ENCODE data around the gene PPARG.

The PPARG gene

DNA sequence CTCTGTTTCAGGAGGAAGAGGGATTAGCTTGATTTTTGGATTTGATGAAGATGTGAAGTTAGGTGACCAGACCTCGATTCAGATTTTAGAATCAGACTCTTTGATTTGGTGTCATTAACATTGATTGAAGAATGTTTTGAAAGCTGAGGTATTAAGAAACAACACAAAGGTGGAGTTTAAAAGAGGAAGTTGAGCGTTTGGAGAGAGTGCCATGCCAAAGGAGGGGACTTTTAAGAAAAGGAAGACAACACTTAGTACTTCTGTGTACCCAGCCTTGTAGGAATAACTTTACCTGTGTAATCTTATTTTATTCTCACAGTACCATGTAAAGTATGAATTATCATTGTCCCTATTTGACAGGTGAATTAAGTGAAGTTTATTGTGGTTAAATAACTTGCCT lies 34.4 kb downstream of the PPARG start:
- no peaks in the 10 kb centered on the region for H3K27me3 ChIP-seq (ENCODE audit: insufficient read depth, insufficient read length)
- TF ChIP-seq SUZ12 (IDR thresholded peaks at IDR 0.05; ENCODE audit: extremely low read depth, insufficient read depth, insufficient read length) (no peak), YY1 (IDR thresholded peaks at IDR 0.05; ENCODE audit: insufficient read depth, insufficient read length) (no peak), ZNF274 (IDR thresholded peaks at IDR 0.05; ENCODE audit: low read depth, low read length) (no peak)
- H3K4me3 ChIP-seq (ENCODE audit: insufficient read length, low read depth) = no peak overlapping the region

DNA sequence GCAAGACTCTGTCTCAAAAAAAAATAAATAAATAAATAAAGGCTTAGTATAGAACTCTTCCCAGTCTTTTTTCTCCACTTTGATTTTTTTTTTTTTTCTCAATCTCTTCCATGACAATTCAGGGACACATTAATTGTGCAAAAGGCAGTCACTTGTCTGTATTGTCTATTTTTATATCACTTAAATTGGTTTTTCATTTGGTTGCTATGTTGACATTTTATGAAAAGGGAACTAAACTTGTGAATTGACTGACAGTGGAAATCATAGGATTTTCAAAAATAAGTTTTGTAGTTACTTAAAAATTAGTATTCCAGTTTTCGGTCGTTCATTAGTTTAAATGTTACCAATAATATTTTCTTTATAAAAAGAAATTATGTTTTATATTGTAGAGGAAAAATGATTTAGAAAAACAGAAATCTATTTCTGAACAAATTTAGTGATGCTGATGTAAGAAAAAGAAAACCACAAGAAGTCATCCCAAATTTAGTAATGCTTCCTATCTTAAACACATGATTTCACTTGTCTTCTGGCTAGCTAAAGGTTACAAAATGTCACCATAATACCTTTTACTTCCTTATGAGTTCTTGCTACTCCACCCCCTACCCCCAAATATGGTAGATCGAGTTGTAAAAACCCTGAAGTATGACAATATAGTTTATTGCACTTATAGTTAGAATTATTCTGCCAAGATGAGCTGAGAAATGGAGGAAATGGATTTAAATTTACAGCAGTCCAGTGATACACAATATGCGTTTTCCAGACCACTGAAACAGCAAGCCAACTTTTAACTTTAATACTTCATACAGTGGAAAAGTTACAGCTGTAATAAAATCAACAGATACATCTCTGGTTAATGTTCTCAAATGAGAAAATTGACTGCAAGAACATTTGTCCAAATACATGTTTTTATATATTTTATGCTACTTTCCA lies 37.0 kb downstream of the PPARG start:
- Histone ChIP-seq H3K9me3 (ENCODE audit: insufficient read depth, low read length) (no peaks in the 10 kb centered on the region), H3K36me3 (ENCODE audit: insufficient read depth, insufficient read length, low read length) (no peaks in the 10 kb centered on the region), H3K4me1 (ENCODE audit: insufficient read depth, insufficient read length) (peaks cover 4% of the 10 kb centered on the region), H3K27me3 (ENCODE audit: insufficient read depth, insufficient read length) (no peaks in the 10 kb centered on the region), H3K4me3 (ENCODE audit: insufficient read length, low read depth) (no peak overlapping the region), H3K9ac (ENCODE audit: insufficient read length, low read depth) (no peak overlapping the region)
- TF ChIP-seq ZNF274 (IDR thresholded peaks at IDR 0.05; ENCODE audit: low read depth, low read length) (no peak), SUZ12 (IDR thresholded peaks at IDR 0.05; ENCODE audit: extremely low read depth, insufficient read depth, insufficient read length) (no peak), YY1 (IDR thresholded peaks at IDR 0.05; ENCODE audit: insufficient read depth, insufficient read length) (no peak)
- no peak for DNase-seq (ENCODE audit: low read depth, low spot score)

More for the DNA sequence above, 34.4 kb downstream of the PPARG start:
- no peak for DNase-seq (ENCODE audit: low read depth, low spot score)
- Histone ChIP-seq H3K9me3 (ENCODE audit: insufficient read depth, low read length) (no peaks in the 10 kb centered on the region), H3K36me3 (ENCODE audit: insufficient read depth, insufficient read length, low read length) (no peaks in the 10 kb centered on the region), H3K4me1 (ENCODE audit: insufficient read depth, insufficient read length) (peaks cover under 1% of the 10 kb centered on the region), H3K9ac (ENCODE audit: insufficient read length, low read depth) (no peak overlapping the region)

DNA sequence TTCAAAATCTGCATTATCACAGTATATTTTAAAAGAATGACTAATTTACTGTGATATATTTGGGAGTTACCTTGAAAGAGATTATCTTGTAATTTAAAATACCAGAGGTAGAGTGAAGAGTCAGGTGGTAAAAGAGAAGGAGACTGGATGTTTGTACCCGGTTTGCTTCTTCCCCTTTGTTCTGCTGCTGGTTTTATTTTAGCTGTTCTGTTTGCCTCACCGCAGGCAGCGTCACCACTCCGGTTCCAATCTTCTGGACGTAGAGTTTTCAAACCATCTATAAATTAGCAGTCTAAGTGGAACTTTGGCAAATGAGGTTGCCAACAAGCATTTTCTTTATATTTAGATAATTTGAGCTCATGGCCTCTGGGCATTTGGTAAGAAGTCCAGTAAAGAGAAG lies 38.2 kb downstream of the PPARG start:
- DNase-seq (ENCODE audit: low read depth, low spot score) = no peak
- TF ChIP-seq YY1 (IDR thresholded peaks at IDR 0.05; ENCODE audit: insufficient read depth, insufficient read length) (no peak), SUZ12 (IDR thresholded peaks at IDR 0.05; ENCODE audit: extremely low read depth, insufficient read depth, insufficient read length) (no peak), ZNF274 (IDR thresholded peaks at IDR 0.05; ENCODE audit: low read depth, low read length) (no peak)
- no peak overlapping the region for H3K9ac ChIP-seq (ENCODE audit: insufficient read length, low read depth)
- H3K36me3 ChIP-seq (ENCODE audit: insufficient read depth, insufficient read length, low read length) = no peaks in the 10 kb centered on the region
- peaks cover 4% of the 10 kb centered on the region for H3K4me1 ChIP-seq (ENCODE audit: insufficient read depth, insufficient read length)
- H3K4me3 ChIP-seq (ENCODE audit: insufficient read length, low read depth) = no peak overlapping the region
- H3K27me3 ChIP-seq (ENCODE audit: insufficient read depth, insufficient read length) = no peaks in the 10 kb centered on the region
- no peaks in the 10 kb centered on the region for H3K9me3 ChIP-seq (ENCODE audit: insufficient read depth, low read length)

DNA sequence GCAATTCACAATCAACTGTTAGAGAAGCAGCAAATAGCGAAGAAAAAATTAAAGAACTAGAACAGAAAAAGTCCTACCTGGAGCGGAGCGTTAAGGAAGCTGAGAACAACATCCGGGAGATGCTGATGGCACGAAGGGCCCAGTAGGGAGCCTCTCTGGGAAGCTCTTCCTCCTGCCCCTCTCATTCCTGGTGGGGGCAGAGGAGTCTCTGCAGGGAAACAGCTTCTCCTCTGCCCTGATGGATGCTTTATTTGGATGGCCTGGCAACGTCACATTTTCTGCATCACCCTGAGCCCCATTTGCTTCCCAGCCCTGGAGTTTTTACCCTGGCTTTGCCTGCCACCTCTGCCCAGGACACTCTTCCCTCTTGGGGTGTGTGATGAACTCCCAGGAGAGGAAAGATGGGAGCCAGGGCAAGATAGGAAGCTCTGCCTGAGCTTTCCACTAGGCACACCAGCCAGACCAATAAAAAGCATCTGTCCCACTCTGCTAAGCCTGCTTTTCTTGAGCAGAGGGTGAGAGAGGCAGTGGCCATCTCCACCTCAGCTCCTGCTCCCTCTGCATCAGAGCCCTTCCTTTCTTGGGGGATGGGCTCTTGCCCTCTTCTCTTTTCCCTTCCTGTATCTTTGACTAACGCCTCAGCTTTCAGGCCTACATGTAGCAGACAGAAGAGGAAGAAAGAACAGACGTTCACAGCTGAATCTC lies 39.4 kb downstream of the PPARG start:
- no peak overlapping the region for H3K9ac ChIP-seq (ENCODE audit: insufficient read length, low read depth)
- TF ChIP-seq SUZ12 (IDR thresholded peaks at IDR 0.05; ENCODE audit: extremely low read depth, insufficient read depth, insufficient read length) (no peak), ZNF274 (IDR thresholded peaks at IDR 0.05; ENCODE audit: low read depth, low read length) (no peak), YY1 (IDR thresholded peaks at IDR 0.05; ENCODE audit: insufficient read depth, insufficient read length) (no peak)
- H3K27me3 ChIP-seq (ENCODE audit: insufficient read depth, insufficient read length) = no peaks in the 10 kb centered on the region
- no peak for DNase-seq (ENCODE audit: low read depth, low spot score)
- peaks cover 4% of the 10 kb centered on the region for H3K4me1 ChIP-seq (ENCODE audit: insufficient read depth, insufficient read length)
- H3K4me3 ChIP-seq (ENCODE audit: insufficient read length, low read depth) = no peak overlapping the region
- no peaks in the 10 kb centered on the region for H3K36me3 ChIP-seq (ENCODE audit: insufficient read depth, insufficient read length, low read length)
- H3K9me3 ChIP-seq (ENCODE audit: insufficient read depth, low read length) = no peaks in the 10 kb centered on the region

DNA sequence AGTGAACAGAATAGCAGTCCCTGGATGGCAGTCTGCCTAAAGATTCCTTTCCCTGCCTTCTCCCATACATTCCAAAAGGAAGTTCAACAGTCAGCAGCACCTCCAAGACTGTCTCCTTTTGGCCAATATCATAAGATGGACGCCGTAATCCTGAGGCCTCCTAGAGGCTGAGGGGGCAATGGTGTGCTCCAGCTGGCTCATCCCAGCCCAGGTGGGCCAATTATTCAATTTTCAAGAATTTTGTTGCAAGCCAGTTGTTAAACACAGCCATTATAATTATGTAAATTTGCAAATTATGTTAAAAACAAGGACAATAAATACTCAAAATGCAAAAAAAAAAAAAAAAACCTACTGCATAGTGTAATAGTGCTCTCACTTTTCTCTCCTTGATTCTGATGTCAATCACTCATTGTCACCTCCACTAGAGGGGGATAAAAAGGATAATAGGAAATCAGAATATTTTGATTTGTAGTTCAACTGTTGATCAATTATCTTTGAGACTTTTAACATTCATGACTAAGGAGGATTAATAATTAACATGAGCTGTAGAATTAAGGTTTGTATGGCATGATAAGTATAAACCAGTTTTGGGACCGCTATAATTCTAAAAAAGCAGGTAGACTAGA lies 40.1 kb downstream of the PPARG start:
- no peak for TF ChIP-seq ZNF274 (IDR thresholded peaks at IDR 0.05; ENCODE audit: low read depth, low read length)
- no peaks in the 10 kb centered on the region for H3K9me3 ChIP-seq (ENCODE audit: insufficient read depth, low read length)
- DNase-seq (ENCODE audit: low read depth, low spot score) = no peak
- peaks cover 4% of the 10 kb centered on the region for H3K4me1 ChIP-seq (ENCODE audit: insufficient read depth, insufficient read length)
- H3K27me3 ChIP-seq (ENCODE audit: insufficient read depth, insufficient read length) = no peaks in the 10 kb centered on the region
- H3K36me3 ChIP-seq (ENCODE audit: insufficient read depth, insufficient read length, low read length) = no peaks in the 10 kb centered on the region
- no peak overlapping the region for H3K4me3 ChIP-seq (ENCODE audit: insufficient read length, low read depth)
- no peak overlapping the region for H3K9ac ChIP-seq (ENCODE audit: insufficient read length, low read depth)

DNA sequence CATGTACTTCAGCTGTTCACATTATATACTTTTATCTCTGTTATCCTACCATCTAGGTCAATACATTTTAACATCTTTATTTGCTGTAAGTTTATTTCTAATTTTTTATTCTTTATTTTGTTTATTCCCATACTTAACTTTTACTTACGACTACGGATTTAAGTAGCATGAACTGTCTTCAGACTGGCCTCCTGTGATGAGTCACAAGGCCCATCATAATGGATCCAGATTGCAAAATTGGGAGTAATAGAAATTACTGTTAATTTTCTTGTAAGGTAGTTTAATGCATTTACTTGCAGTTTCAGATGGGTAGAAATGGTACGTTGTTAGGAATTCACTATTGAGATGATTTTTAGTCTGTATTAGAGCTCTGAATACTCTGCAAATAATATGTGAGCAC lies 45.9 kb downstream of the PPARG start:
- TF ChIP-seq ZNF274 (IDR thresholded peaks at IDR 0.05; ENCODE audit: low read depth, low read length) (no peak), YY1 (IDR thresholded peaks at IDR 0.05; ENCODE audit: insufficient read depth, insufficient read length) (no peak), SUZ12 (IDR thresholded peaks at IDR 0.05; ENCODE audit: extremely low read depth, insufficient read depth, insufficient read length) (no peak)
- H3K4me3 ChIP-seq (ENCODE audit: insufficient read length, low read depth) = no peak overlapping the region
- H3K9ac ChIP-seq (ENCODE audit: insufficient read length, low read depth) = no peak overlapping the region
- no peaks in the 10 kb centered on the region for H3K4me1 ChIP-seq (ENCODE audit: insufficient read depth, insufficient read length)
- no peaks in the 10 kb centered on the region for H3K27me3 ChIP-seq (ENCODE audit: insufficient read depth, insufficient read length)
- H3K9me3 ChIP-seq (ENCODE audit: insufficient read depth, low read length) = no peaks in the 10 kb centered on the region
- no peak for DNase-seq (ENCODE audit: low read depth, low spot score)
- H3K36me3 ChIP-seq (ENCODE audit: insufficient read depth, insufficient read length, low read length) = no peaks in the 10 kb centered on the region

DNA sequence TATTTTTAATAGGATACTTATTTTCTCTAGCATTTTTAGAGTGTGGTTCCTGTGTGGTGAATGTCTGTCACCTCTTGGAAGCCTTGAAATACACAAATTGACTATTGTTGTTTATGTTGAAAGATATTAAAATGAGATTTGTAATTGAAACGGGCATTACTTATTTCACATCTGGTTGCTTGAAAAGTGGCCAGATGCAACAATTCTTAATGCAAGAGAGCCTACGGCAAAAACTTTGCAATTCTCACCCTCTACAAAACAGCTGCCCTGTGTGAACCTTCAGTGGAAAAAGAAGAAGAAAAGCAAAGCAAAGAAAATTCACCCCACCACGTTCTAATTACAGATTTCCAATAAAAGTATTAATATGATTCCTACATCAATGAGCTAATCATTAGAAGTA lies 46.6 kb downstream of the PPARG start:
- no peak for DNase-seq (ENCODE audit: low read depth, low spot score)
- Histone ChIP-seq H3K4me3 (ENCODE audit: insufficient read length, low read depth) (no peak overlapping the region), H3K36me3 (ENCODE audit: insufficient read depth, insufficient read length, low read length) (no peaks in the 10 kb centered on the region), H3K9ac (ENCODE audit: insufficient read length, low read depth) (no peak overlapping the region), H3K27me3 (ENCODE audit: insufficient read depth, insufficient read length) (no peaks in the 10 kb centered on the region), H3K9me3 (ENCODE audit: insufficient read depth, low read length) (no peaks in the 10 kb centered on the region), H3K4me1 (ENCODE audit: insufficient read depth, insufficient read length) (no peaks in the 10 kb centered on the region)
- no peak for TF ChIP-seq YY1 (IDR thresholded peaks at IDR 0.05; ENCODE audit: insufficient read depth, insufficient read length)
